Activated naive CD4-positive, alpha-beta T cell treated with anti-CD3 and anti-CD28 coated beads, Interleukin-2, amount 50 U/mL, for 24 hours (primary cell): ENCODE measurements around the gene CBL.

Experiments
- H3K27ac Mint-ChIP-seq: one replicate; pipeline ENCODE4 v1.8.0; 2021; ENCODE audit warnings: mild to moderate bottlenecking, mixed read lengths
- H3K27me3 Mint-ChIP-seq: one replicate; pipeline ENCODE4 v1.8.0; 2021; ENCODE audit warnings: mixed read lengths
- H3K36me3 Mint-ChIP-seq: one replicate; pipeline ENCODE4 v1.8.0; 2021; ENCODE audit warnings: mixed read lengths
- H3K4me1 Mint-ChIP-seq: one replicate; pipeline ENCODE4 v1.8.0; 2021; ENCODE audit warnings: mixed read lengths
- H3K4me3 Mint-ChIP-seq: one replicate; pipeline ENCODE4 v1.8.0; 2021; ENCODE audit warnings: mild to moderate bottlenecking, mixed read lengths
- H3K9me3 Mint-ChIP-seq: one replicate; pipeline ENCODE4 v1.8.0; 2021; ENCODE audit warnings: mixed read lengths

The CBL gene

DNA sequence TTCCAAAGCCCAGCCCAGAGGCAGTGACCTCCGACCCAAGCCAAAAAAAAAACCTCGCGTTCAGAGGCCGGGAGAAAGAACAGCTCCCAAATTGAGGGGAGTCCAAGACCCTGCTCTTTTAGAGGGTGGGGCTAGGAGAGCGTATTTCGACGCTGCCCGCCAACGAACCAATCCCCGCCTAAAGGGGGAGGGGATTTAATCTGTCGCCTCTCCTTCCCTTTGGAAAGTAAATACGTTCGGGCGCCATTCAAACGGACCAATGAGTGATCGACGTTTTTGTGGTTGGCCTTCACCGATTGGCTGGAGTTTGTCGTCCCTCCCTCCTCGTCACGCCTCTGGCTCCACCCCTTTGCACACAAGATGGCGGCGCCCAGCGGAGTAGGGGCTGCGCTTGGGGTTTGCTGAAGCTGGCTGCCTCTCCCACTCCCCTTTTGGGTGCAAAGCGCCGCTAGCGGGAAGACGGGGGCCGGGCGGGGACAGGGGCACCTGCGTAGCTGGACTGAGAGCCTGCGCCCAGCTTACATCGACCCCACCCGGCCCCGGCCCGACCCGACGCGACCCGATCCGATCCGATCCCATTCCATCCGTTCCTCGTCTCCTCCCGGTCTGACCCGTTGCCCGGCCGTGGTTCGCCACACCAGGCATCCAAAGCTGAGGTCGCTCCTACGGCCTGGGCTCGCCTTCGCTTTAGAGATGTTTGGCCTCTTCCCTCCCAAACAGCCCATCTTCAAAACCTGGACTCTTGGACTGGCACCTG, 128.2 kb downstream of the CBL start, which contains the start of gene RNF26:
Gene RNF26 (plus strand): TSS at position 354 of the 757 bp plus-strand sequence. CDS start 596 bp downstream, outside the sequence.
- Mint-ChIP-seq H3K36me3 (peaks cover 3% of the 10 kb centered on the region), H3K4me1 (peaks cover 54% of the 10 kb centered on the region), H3K27me3 (peaks cover 3% of the 10 kb centered on the region), H3K9me3 (no peaks in the 10 kb centered on the region), H3K27ac (peak within 1 kb of the TSS; percentile 98), H3K4me3 (peak within 1 kb of the TSS; percentile 98)

DNA sequence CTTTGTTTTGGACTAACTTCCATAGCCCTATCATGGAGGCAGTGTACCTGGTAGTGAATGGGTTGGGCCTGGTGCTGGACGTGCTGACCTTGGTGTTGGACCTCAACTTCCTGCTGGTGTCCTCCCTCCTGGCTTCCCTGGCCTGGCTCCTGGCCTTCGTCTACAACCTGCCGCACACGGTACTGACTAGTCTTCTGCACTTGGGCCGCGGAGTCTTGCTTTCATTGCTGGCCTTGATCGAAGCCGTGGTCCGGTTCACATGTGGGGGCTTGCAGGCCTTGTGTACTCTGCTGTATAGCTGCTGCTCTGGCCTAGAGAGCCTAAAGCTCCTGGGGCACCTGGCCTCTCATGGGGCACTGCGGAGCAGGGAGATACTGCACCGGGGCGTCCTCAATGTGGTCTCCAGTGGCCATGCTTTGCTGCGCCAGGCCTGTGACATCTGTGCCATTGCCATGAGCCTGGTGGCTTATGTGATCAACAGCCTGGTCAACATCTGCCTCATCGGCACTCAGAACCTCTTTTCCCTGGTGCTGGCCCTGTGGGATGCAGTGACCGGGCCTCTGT, 129.0 kb downstream of the CBL start:
- Mint-ChIP-seq H3K36me3 (peaks cover 3% of the 10 kb centered on the region), H3K4me3 (peak overlapping the region; percentile 98), H3K27ac (peak overlapping the region; percentile 98), H3K27me3 (peaks cover 5% of the 10 kb centered on the region), H3K4me1 (peaks cover 56% of the 10 kb centered on the region), H3K9me3 (no peaks in the 10 kb centered on the region)

DNA sequence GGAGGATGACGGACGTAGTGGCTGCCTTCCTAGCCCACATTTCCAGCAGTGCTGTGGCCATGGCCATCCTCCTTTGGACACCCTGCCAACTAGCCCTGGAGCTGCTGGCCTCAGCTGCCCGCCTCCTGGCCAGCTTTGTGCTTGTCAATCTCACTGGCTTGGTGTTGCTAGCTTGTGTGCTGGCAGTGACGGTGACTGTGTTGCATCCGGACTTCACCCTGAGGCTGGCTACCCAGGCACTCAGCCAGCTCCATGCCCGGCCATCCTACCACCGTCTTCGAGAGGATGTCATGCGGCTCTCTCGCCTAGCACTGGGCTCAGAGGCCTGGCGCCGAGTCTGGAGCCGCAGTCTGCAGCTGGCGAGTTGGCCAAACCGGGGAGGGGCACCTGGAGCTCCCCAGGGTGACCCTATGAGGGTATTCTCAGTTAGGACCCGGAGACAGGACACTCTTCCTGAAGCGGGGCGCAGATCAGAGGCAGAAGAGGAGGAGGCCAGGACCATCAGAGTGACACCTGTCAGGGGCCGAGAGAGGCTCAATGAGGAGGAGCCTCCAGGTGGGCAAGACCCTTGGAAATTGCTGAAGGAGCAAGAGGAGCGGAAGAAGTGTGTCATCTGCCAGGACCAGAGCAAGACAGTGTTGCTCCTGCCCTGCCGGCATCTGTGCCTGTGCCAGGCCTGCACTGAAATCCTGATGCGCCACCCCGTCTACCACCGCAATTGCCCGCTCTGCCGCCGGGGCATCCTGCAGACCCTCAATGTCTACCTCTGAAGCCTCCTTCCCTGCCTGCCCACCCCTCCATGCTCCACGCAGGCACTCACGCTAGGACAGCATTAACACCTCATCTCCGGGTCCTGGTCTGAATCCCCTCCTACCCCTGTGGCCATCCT, 129.8 kb downstream of the CBL start:
- Mint-ChIP-seq H3K4me3 (peak overlapping the region; percentile 98), H3K27ac (no peak overlapping the region), H3K4me1 (peaks cover 57% of the 10 kb centered on the region), H3K36me3 (peaks cover 3% of the 10 kb centered on the region), H3K27me3 (peaks cover 6% of the 10 kb centered on the region), H3K9me3 (no peaks in the 10 kb centered on the region)

DNA sequence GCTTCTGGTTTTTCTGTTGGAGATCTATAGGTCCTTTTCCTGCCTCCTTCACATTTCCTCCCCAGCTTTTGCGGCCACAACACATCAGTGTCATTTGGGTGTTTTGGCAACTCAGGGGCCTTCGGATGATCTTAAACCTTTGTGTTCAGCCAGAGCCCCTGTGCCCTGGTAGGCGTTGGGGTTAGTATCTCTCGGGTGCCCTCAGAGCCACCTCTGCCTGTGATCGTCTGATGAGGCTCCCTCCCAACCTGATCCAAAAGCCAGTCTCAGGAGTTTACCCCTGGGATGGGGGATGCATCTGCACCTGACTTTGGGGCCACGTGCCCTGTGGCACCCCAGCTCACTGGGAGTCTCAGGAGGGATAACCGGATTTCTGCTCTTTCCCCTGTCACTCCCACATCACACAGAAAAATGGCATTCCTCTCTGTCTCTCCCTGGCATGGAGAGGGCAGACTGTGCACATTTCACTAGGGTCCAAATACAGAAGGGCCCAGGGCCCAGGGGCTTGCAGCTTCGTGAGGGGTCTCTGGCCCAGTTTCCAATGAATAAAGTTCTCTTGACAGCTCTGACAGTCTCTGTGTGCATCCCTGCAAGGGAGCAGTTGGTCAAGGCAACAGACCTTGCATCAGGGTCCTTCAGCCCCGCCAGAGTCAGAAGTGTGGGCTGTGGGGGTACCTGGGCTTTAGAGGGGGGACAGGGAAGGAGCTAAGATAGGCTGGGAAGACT, 130.8 kb downstream of the CBL start:
- H3K4me3 Mint-ChIP-seq: no peak overlapping the region
- no peaks in the 10 kb centered on the region for H3K9me3 Mint-ChIP-seq
- peaks cover 3% of the 10 kb centered on the region for H3K36me3 Mint-ChIP-seq
- H3K4me1 Mint-ChIP-seq: peaks cover 61% of the 10 kb centered on the region
- H3K27me3 Mint-ChIP-seq: peaks cover 11% of the 10 kb centered on the region
- no peak overlapping the region for H3K27ac Mint-ChIP-seq

- Mint-ChIP-seq H3K36me3 (peaks cover 3% of the 10 kb centered on the region), H3K27me3 (peaks cover 11% of the 10 kb centered on the region), H3K4me1 (peaks cover 59% of the 10 kb centered on the region), H3K27ac (no peak overlapping the region), H3K9me3 (no peaks in the 10 kb centered on the region), H3K4me3 (no peak overlapping the region)
These were observed 131.6 kb downstream of the CBL start for GRCh38 chr11:119337581-119338317.

GRCh38 chr11:119338318-119338890, 132.3 kb downstream of the CBL start:
- H3K9me3 Mint-ChIP-seq: no peaks in the 10 kb centered on the region
- peak overlapping the region; percentile 26 for H3K4me3 Mint-ChIP-seq
- peaks cover 3% of the 10 kb centered on the region for H3K36me3 Mint-ChIP-seq
- peaks cover 13% of the 10 kb centered on the region for H3K27me3 Mint-ChIP-seq
- no peak overlapping the region for H3K27ac Mint-ChIP-seq
- H3K4me1 Mint-ChIP-seq: peaks cover 53% of the 10 kb centered on the region

DNA sequence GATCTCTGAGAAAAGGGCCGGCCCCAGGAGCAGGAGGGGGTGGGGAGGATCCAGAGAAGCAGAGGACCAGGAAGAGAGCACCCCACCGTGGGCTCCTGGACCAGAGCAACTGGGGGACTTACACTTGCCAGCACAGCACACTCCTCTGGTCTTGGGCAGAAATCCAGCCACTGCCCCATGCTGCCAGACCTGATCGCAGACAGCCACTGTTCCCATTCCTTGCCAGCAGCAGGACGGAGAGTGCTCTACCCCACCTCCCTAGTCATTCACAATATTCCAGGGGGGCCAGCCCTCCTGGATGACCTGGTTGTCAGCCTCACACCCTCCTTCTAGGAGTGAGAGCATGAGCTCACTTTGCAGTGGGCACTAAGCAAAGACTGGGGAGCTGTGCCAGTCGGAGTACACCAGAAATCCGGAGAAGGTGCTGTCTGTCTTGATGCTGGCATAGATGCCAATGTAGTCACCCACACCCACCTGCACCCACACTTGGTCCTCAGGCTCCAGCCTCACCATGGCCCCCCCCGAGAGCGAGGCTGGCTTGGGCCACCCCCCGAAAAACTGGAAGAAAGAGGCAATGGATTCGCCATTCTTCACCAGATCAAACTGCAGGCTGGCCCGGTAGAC, 132.9 kb downstream of the CBL start:
- Mint-ChIP-seq H3K9me3 (no peaks in the 10 kb centered on the region), H3K4me1 (peaks cover 49% of the 10 kb centered on the region), H3K36me3 (peaks cover 3% of the 10 kb centered on the region), H3K27me3 (peaks cover 13% of the 10 kb centered on the region), H3K4me3 (peak overlapping the region; percentile 70), H3K27ac (peak overlapping the region; percentile 55)

DNA sequence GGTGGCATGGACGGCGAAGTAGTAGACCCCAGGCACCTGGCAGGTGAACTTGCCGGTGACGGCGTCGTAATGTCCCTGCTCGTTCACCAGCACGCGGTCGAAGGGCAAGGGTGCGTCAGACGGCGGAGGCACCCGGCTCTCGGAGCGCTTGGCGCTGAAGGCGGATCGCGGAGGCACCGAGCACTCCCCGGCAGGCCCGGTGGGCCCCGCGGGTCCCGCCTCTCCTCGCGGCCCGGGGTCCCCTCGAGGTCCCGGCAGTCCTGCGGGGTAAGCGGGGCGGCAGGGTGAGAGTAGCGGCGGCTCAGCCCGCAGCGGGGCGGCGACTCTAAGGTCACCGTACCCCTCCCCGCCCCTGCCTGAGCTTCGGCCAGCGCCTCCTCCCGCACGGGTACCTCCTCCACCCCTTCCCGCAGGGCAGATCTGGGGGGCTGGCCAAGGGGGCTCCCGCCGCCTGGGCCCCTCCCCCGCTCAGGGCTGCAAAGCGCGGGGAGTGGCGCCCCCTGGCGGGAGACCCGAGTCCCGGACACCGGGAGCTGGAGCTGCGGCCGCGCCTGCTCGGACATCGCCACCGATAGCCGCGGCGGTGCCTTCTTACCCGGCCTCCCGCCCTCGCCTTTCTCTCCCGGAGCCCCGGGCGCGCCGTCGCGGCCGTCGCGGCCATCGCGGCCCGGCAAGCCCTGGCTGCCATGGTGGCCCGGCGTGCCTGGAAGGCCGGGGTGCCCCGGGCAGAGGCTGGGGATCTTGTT, 133.6 kb downstream of the CBL start:
- Mint-ChIP-seq H3K4me3 (peak overlapping the region; percentile 70), H3K36me3 (peaks cover 3% of the 10 kb centered on the region), H3K27ac (no peak overlapping the region), H3K9me3 (no peaks in the 10 kb centered on the region), H3K4me1 (peaks cover 47% of the 10 kb centered on the region), H3K27me3 (peaks cover 13% of the 10 kb centered on the region)

DNA sequence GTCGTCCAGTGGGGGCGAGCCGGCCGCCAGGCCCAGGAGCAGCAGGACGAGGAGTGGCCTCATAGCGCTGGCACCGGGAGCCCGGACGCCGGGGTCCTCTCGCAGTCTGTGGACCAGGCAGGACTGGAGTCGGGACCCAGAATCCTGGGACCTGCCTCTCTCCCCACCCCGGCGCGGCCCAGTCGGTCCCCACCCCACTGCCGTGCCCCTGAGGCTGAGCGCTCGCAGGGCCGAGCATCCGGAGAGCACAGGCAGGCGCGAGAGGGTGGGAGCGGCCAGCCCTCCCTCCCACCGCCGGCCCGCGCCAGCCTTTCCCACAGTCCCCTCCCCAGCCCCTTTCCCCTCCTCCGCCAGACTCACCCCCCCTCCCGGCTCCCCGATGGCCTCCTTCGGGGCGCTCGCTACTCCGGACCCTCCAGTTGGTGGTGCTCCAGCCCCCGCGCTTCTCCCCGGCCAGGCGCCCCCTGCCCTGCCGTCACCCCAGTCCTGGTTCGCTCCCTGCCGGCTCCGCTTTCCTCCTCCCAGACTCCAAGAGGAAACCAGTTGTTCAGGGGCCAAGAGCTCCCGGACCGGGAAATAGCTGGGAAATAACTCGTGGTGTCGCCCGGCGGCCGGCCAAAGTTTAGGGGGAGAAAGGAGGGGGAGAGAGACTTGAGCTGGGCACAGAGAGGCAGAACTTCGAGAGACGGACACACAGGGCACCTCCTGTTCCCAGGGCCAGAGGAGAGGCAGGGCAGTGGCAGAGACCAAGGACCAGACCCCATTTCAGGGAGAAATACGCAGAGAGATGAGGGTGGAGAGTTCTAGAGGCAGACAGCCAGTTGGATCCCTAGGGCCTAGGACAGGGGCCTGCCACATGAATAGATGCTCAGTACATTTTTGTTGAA, 134.4 kb downstream of the CBL start, which contains the start of gene C1QTNF5:
Gene C1QTNF5 (minus strand): TSS at position 549 of the 887 bp plus-strand sequence. CDS start 486 bp downstream, at position 63.
- Mint-ChIP-seq H3K9me3 (no peaks in the 10 kb centered on the region), H3K4me1 (peaks cover 39% of the 10 kb centered on the region), H3K27ac (no peak within 1 kb of the TSS), H3K27me3 (peaks cover 15% of the 10 kb centered on the region), H3K36me3 (peaks cover 3% of the 10 kb centered on the region), H3K4me3 (no peak within 1 kb of the TSS)

- H3K9me3 Mint-ChIP-seq: no peaks in the 10 kb centered on the region
- H3K27ac Mint-ChIP-seq: no peak overlapping the region
- H3K4me1 Mint-ChIP-seq: peaks cover 34% of the 10 kb centered on the region
- peaks cover 15% of the 10 kb centered on the region for H3K27me3 Mint-ChIP-seq
- H3K36me3 Mint-ChIP-seq: peaks cover 3% of the 10 kb centered on the region
- no peak overlapping the region for H3K4me3 Mint-ChIP-seq
These were observed 135.3 kb downstream of the CBL start for GRCh38 chr11:119341222-119342022.

DNA sequence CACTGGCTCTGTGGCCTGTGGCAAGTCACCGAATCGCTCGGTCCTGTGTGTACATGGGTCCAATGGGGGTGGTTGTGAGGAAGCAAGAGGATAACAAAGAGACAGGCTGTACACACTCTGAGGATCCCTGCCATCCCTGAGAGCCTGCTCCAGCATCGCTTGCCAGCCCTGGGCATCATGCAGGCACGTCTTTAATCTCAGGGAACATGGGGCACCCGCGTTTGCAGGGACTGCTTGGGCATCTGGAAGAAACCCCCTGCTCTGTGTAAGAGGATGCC, 135.8 kb downstream of the CBL start:
- peaks cover 15% of the 10 kb centered on the region for H3K27me3 Mint-ChIP-seq
- H3K4me3 Mint-ChIP-seq: no peak overlapping the region
- peaks cover 30% of the 10 kb centered on the region for H3K4me1 Mint-ChIP-seq
- no peak overlapping the region for H3K27ac Mint-ChIP-seq
- H3K36me3 Mint-ChIP-seq: peaks cover 3% of the 10 kb centered on the region
- no peaks in the 10 kb centered on the region for H3K9me3 Mint-ChIP-seq
